MM.1S (cell line): ENCODE results near the gene TNFRSF25.

Experiments
- DNase-seq: peaks from one replicate; pipeline ENCODE4 v3.0.0-alpha.2; 2015
- H2AFZ ChIP-seq: fragments of 300-600 bp; sonication (generic); 2 replicates; pipeline ENCODE4 v1.6.0; 2016; ENCODE audit warnings: antibody characterized with exemption, low read length
- H3F3A ChIP-seq: fragments of 300-600 bp; sonication (generic); 2 replicates; pipeline ENCODE4 v1.6.1; 2016; ENCODE audit warnings: mild to moderate bottlenecking, antibody characterized with exemption, low read length, moderate library complexity, mixed read lengths; ENCODE audit not compliant: insufficient read depth
- H3K27ac ChIP-seq: fragments of 300-600 bp; sonication (generic); 2 replicates; pipeline ENCODE4 v1.5.1; 2016; ENCODE audit warnings: mild to moderate bottlenecking, low read length
- H3K27me3 ChIP-seq: fragments of 300-600 bp; sonication (generic); replicated peaks from 2 replicates; pipeline ENCODE4 v1.6.0; 2016; ENCODE audit warnings: low read length; ENCODE audit not compliant: insufficient read depth
- H3K36me3 ChIP-seq: fragments of 300-600 bp; sonication (generic); replicated peaks from 2 replicates; pipeline ENCODE4 v1.6.1; 2016; ENCODE audit warnings: mild to moderate bottlenecking, low read length, mixed read lengths; ENCODE audit not compliant: insufficient read depth
- H3K4me1 ChIP-seq: fragments of 300-600 bp; sonication (generic); 2 replicates; pipeline ENCODE4 v1.6.1; 2016; ENCODE audit warnings: low read length, mixed read lengths
- H3K4me2 ChIP-seq: fragments of 300-600 bp; sonication (generic); 2 replicates; pipeline ENCODE4 v1.6.0; 2016; ENCODE audit warnings: low read depth, low read length
- H3K4me3 ChIP-seq: fragments of 300-600 bp; sonication (generic); 2 replicates; pipeline ENCODE4 v1.5.1; 2016; ENCODE audit warnings: low read length, mixed read lengths
- H3K79me2 ChIP-seq: fragments of 300-600 bp; sonication (generic); 2 replicates; pipeline ENCODE4 v1.6.1; 2016; ENCODE audit warnings: mixed run types, low read length, mixed read lengths
- H3K9ac ChIP-seq: fragments of 300-600 bp; sonication (generic); 2 replicates; pipeline ENCODE4 v1.6.1; 2016; ENCODE audit warnings: low read length, mixed read lengths
- H3K9me2 ChIP-seq: fragments of 300-600 bp; sonication (generic); replicated peaks from 2 replicates; pipeline ENCODE4 v1.6.1; 2016; ENCODE audit warnings: mild to moderate bottlenecking, low read length, mixed read lengths; ENCODE audit not compliant: insufficient read depth
- H3K9me3 ChIP-seq: fragments of 300-600 bp; sonication (generic); replicated peaks from 2 replicates; pipeline ENCODE4 v1.6.1; 2016; ENCODE audit warnings: mild to moderate bottlenecking, low read length, mixed read lengths; ENCODE audit not compliant: insufficient read depth
- H4K20me1 ChIP-seq: fragments of 300-600 bp; sonication (generic); 2 replicates; pipeline ENCODE4 v1.6.1; 2016; ENCODE audit warnings: mild to moderate bottlenecking, low read length, moderate library complexity, mixed read lengths; ENCODE audit not compliant: insufficient read depth
- CTCF ChIP-seq: fragments of 300-600 bp; sonication (generic); IDR thresholded peaks from 2 replicates; pipeline ENCODE4 v1.5.1; 2016; ENCODE audit warnings: antibody characterized with exemption, low read length, mixed read lengths
- EZH2 ChIP-seq: fragments of 300-600 bp; sonication (generic); optimal IDR thresholded peaks from 2 replicates; pipeline ENCODE3; 2017; ENCODE audit warnings: low read depth, mild to moderate bottlenecking, antibody characterized with exemption, low read length, mixed read lengths
- EZH2phosphoT487 ChIP-seq: fragments of 300-600 bp; sonication (generic); IDR thresholded peaks from 2 replicates; pipeline ENCODE4 v1.6.1; 2018; ENCODE audit warnings: antibody characterized with exemption, low read length

Gene TNFRSF25

GRCh38 chr1:6423321-6423999 lies 42.5 kb downstream of the TNFRSF25 start:
- peak overlapping the region; percentile 8; the same call in 1 of the 2 replicates for H3K4me2 ChIP-seq
- no peak overlapping the region for H2AFZ ChIP-seq
- DNase-seq = peak; percentile 54
- H3K27me3 ChIP-seq = peaks cover 94% of the 10 kb centered on the region
- H3K4me1 ChIP-seq = no peaks in the 10 kb centered on the region
- H3F3A ChIP-seq = no peaks in the 10 kb centered on the region
- no peaks in the 10 kb centered on the region for H3K9me3 ChIP-seq
- H3K27ac ChIP-seq = no peak overlapping the region
- H3K79me2 ChIP-seq = no peaks in the 10 kb centered on the region
- H3K9ac ChIP-seq = no peak overlapping the region
- no peaks in the 10 kb centered on the region for H3K9me2 ChIP-seq
- TF ChIP-seq EZH2 (no peak), EZH2phosphoT487 (no peak), CTCF (peak; percentile 83)
- H3K36me3 ChIP-seq = no peaks in the 10 kb centered on the region
- no peaks in the 10 kb centered on the region; the same call in 1 of the 2 replicates for H4K20me1 ChIP-seq
- H3K4me3 ChIP-seq = no peak overlapping the region

GRCh38 chr1:6421266-6421665 lies 44.7 kb downstream of the TNFRSF25 start:
- Histone ChIP-seq H3K4me3 (no peak overlapping the region), H3K9me3 (no peaks in the 10 kb centered on the region), H3K36me3 (no peaks in the 10 kb centered on the region), H3K9ac (no peak overlapping the region), H3K4me1 (no peaks in the 10 kb centered on the region), H3K9me2 (no peaks in the 10 kb centered on the region), H3F3A (no peaks in the 10 kb centered on the region), H2AFZ (no peak overlapping the region), H3K79me2 (no peaks in the 10 kb centered on the region), H3K4me2 (no peak overlapping the region), H4K20me1 (no peaks in the 10 kb centered on the region; the same call in 1 of the 2 replicates), H3K27me3 (peaks cover 94% of the 10 kb centered on the region), H3K27ac (no peak overlapping the region)
- DNase-seq = no peak
- TF ChIP-seq CTCF (no peak), EZH2phosphoT487 (no peak), EZH2 (no peak)

- H3K9me2 ChIP-seq = no peaks in the 10 kb centered on the region
- no peak overlapping the region for H3K27ac ChIP-seq
- H3K4me1 ChIP-seq = no peaks in the 10 kb centered on the region
- H4K20me1 ChIP-seq = no peaks in the 10 kb centered on the region
- no peaks in the 10 kb centered on the region for H3K36me3 ChIP-seq
- no peak overlapping the region for H3K4me2 ChIP-seq
- peaks cover 94% of the 10 kb centered on the region for H3K27me3 ChIP-seq
- H2AFZ ChIP-seq = no peak overlapping the region
- no peak overlapping the region for H3K4me3 ChIP-seq
- no peaks in the 10 kb centered on the region for H3K79me2 ChIP-seq
- no peak overlapping the region for H3K9ac ChIP-seq
- no peaks in the 10 kb centered on the region for H3K9me3 ChIP-seq
- DNase-seq = no peak
- H3F3A ChIP-seq = no peaks in the 10 kb centered on the region
- no peak for TF ChIP-seq CTCF
- TF ChIP-seq EZH2 = no peak
- TF ChIP-seq EZH2phosphoT487 = no peak
Observed at GRCh38 chr1:6420454-6421042, 45.4 kb downstream of the TNFRSF25 start.
